ENCODE data around the gene WIPF3. TPM values are rescaled to one million over a fixed set of nuclear protein-coding genes. Genes with fewer than 3 reads are reported as not detected.

The WIPF3 gene
- total and polyA plus RNA-seq, 7 experiments from 2014 or later: 0.08 TPM; not detected in 6

- intact Hi-C loops (cut with micrococcal nuclease): no loop called here
- DNase-seq (no peak), ATAC-seq (no peak)
- Mint-ChIP-seq H3K36me3 (peaks cover 0 to 14% (median 5%) of the 10 kb centered on the region in 5 donors), H3K4me1 (peaks cover 0 to 3% (median 0%) of the 10 kb centered on the region in 7 donors), H3K9me3 (peaks cover 0 to 29% (median 5%) of the 10 kb centered on the region in 11 donors), H3K27me3 (peaks cover 0 to 33% (median 24%) of the 10 kb centered on the region in 5 donors), H3K27ac (no peak overlapping the region), H3K4me3 (no peak overlapping the region)
- Histone ChIP-seq H3K4me3 (ENCODE audit: low read length) (no peak overlapping the region), H3K4me1 (ENCODE audit: control insufficient read depth in 2 of 2, insufficient read depth in 2 of 2, low read length in 2 of 2) (no peaks in the 10 kb centered on the region), H3K9me3 (ENCODE audit: control insufficient read depth in 2 of 3, low read length in 3 of 3) (no peaks in the 10 kb centered on the region), H3K27ac (ENCODE audit: low read depth, low read length) (no peak overlapping the region), H3K36me3 (ENCODE audit: control insufficient read depth in 2 of 3, insufficient read depth in 3 of 3, low read length in 3 of 3) (no peaks in the 10 kb centered on the region), H3K27me3 (ENCODE audit: control insufficient read depth in 2 of 2, insufficient read depth in 2 of 2, low read length in 2 of 2) (no peaks in the 10 kb centered on the region)
- ChIA-PET POLR2A (no interaction called here), CTCF (no interaction called here)
Observed at GRCh38 chr7:29895559-29895958, 89.3 kb downstream of the WIPF3 start.

DNA sequence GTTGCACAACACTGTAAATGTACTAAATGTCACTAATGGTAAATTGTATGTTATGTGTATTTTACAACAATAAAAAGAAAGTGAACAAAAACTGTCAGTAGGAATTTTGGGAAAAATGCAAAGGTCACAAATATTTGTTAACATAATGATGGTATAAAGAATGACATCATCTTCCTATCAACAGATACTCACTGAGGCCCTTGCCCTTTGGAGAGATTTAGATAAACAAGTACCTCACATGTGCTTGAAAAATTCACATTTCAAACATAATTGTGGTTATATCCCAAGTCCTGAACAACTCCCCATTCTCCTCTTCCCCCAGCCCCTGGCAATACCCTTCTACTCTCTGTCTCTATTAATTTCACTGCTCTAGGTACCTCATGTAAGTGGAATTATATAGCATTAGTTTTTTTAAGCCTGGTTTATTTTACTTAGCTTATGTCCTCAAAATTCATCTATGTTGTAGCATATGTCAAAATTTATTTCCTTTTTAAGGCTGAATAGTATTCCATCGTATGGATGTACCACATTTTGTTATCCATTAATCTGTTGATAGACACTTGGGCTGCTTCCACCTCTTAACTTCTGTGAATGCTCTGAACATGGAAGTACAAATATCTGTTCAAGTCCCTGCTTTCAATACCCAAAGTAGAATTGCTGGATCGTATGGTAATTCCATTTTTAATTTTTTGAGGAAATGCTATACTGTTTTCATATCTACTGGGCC lies 90.5 kb downstream of the WIPF3 start:
- peaks cover 0 to 29% (median 5%) of the 10 kb centered on the region in 11 donors for H3K9me3 Mint-ChIP-seq
- H3K36me3 ChIP-seq (ENCODE audit: control insufficient read depth in 2 of 3, insufficient read depth in 3 of 3, low read length in 3 of 3): no peaks in the 10 kb centered on the region
- H3K9me3 ChIP-seq (ENCODE audit: control insufficient read depth in 2 of 3, low read length in 3 of 3): no peaks in the 10 kb centered on the region
- ChIA-PET POLR2A (no interaction called here), CTCF (no interaction called here)
- no peak overlapping the region for H3K27ac Mint-ChIP-seq
- H3K4me3 Mint-ChIP-seq: no peak overlapping the region
- H3K27me3 ChIP-seq (ENCODE audit: control insufficient read depth in 2 of 2, insufficient read depth in 2 of 2, low read length in 2 of 2): no peaks in the 10 kb centered on the region
- peaks cover 0 to 33% (median 28%) of the 10 kb centered on the region in 5 donors for H3K27me3 Mint-ChIP-seq
- DNase-seq (no peak), ATAC-seq (no peak)
- peaks cover 0 to 14% (median 5%) of the 10 kb centered on the region in 5 donors for H3K36me3 Mint-ChIP-seq
- H3K4me1 Mint-ChIP-seq: peaks cover 0 to 6% (median 0%) of the 10 kb centered on the region in 7 donors
- no peak overlapping the region for H3K27ac ChIP-seq (ENCODE audit: low read depth, low read length)
- intact Hi-C loops (cut with micrococcal nuclease): no loop called here
- H3K4me1 ChIP-seq (ENCODE audit: control insufficient read depth in 2 of 2, insufficient read depth in 2 of 2, low read length in 2 of 2): no peaks in the 10 kb centered on the region
- H3K4me3 ChIP-seq (ENCODE audit: low read length): no peak overlapping the region

DNA sequence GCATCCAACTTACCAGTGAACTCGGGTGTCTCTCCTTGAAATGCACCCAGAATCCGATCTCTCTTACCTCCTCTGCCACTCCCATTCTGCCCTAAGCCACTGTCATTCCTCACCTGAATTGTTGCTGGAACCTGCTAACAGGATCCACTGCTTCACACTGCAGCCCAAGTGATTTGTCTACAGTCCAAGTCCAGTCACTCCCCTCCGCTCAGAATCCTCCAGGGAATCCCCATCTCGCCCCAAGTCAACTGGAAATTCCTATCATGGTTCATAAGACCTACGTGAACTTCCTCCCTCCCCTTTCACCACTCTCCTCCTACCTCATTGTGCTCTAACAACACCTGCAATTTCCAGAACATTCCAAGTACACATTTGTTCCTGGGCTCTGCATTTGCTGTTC lies 92.0 kb downstream of the WIPF3 start:
- Histone ChIP-seq H3K27me3 (ENCODE audit: control insufficient read depth in 2 of 2, insufficient read depth in 2 of 2, low read length in 2 of 2) (no peaks in the 10 kb centered on the region), H3K27ac (ENCODE audit: low read depth, low read length) (no peak overlapping the region), H3K4me1 (ENCODE audit: control insufficient read depth in 2 of 2, insufficient read depth in 2 of 2, low read length in 2 of 2) (no peaks in the 10 kb centered on the region), H3K4me3 (ENCODE audit: low read length) (no peak overlapping the region), H3K36me3 (ENCODE audit: control insufficient read depth in 2 of 3, insufficient read depth in 3 of 3, low read length in 3 of 3) (no peaks in the 10 kb centered on the region), H3K9me3 (ENCODE audit: control insufficient read depth in 2 of 3, low read length in 3 of 3) (no peaks in the 10 kb centered on the region)
- H3K27me3 Mint-ChIP-seq: peaks cover under 1 to 34% (median 28%) of the 10 kb centered on the region in 5 donors
- ATAC-seq: no peak
- H3K36me3 Mint-ChIP-seq: peaks cover 0 to 14% (median 5%) of the 10 kb centered on the region in 5 donors
- H3K27ac Mint-ChIP-seq: no peak overlapping the region
- H3K4me3 Mint-ChIP-seq: no peak overlapping the region
- peaks cover 0 to 6% (median 0%) of the 10 kb centered on the region in 7 donors for H3K4me1 Mint-ChIP-seq
- peaks cover 0 to 31% (median 5%) of the 10 kb centered on the region in 11 donors for H3K9me3 Mint-ChIP-seq
- CTCF ChIA-PET: no interaction called here
- intact Hi-C loops (cut with micrococcal nuclease): no loop called here
- no peak for DNase-seq
- POLR2A ChIA-PET: no interaction called here

- Histone ChIP-seq H3K27me3 (ENCODE audit: control insufficient read depth in 2 of 2, insufficient read depth in 2 of 2, low read length in 2 of 2) (no peaks in the 10 kb centered on the region), H3K9me3 (ENCODE audit: control insufficient read depth in 2 of 3, low read length in 3 of 3) (peaks cover 0 to 10% (median 0%) of the 10 kb centered on the region in 3 experiments), H3K4me3 (ENCODE audit: low read length) (no peak overlapping the region), H3K4me1 (ENCODE audit: control insufficient read depth in 2 of 2, insufficient read depth in 2 of 2, low read length in 2 of 2) (no peaks in the 10 kb centered on the region), H3K27ac (ENCODE audit: low read depth, low read length) (no peak overlapping the region), H3K36me3 (ENCODE audit: control insufficient read depth in 2 of 3, insufficient read depth in 3 of 3, low read length in 3 of 3) (no peaks in the 10 kb centered on the region)
- H3K27ac Mint-ChIP-seq: no peak overlapping the region
- peak; percentile 20 for ATAC-seq
- no peak for DNase-seq
- peaks cover 3 to 40% (median 36%) of the 10 kb centered on the region in 5 donors for H3K27me3 Mint-ChIP-seq
- no peak overlapping the region for H3K4me3 Mint-ChIP-seq
- POLR2A ChIA-PET: no interaction called here
- H3K4me1 Mint-ChIP-seq: peaks cover 0 to 6% (median 0%) of the 10 kb centered on the region in 7 donors
- H3K9me3 Mint-ChIP-seq: peaks cover 6 to 52% (median 13%) of the 10 kb centered on the region in 11 donors
- CTCF ChIA-PET: no interaction called here
- intact Hi-C loops (cut with micrococcal nuclease): no loop called here
- H3K36me3 Mint-ChIP-seq: peaks cover 0 to 24% (median 5%) of the 10 kb centered on the region in 5 donors
Observed at GRCh38 chr7:29900745-29901144, 94.4 kb downstream of the WIPF3 start.

- Histone ChIP-seq H3K27me3 (ENCODE audit: control insufficient read depth in 2 of 2, insufficient read depth in 2 of 2, low read length in 2 of 2) (no peaks in the 10 kb centered on the region), H3K36me3 (ENCODE audit: control insufficient read depth in 2 of 3, insufficient read depth in 3 of 3, low read length in 3 of 3) (no peaks in the 10 kb centered on the region), H3K27ac (ENCODE audit: low read depth, low read length) (no peak overlapping the region), H3K9me3 (ENCODE audit: control insufficient read depth in 2 of 3, low read length in 3 of 3) (peaks cover 0 to 22% (median 7%) of the 10 kb centered on the region in 3 experiments), H3K4me1 (ENCODE audit: control insufficient read depth in 2 of 2, insufficient read depth in 2 of 2, low read length in 2 of 2) (no peaks in the 10 kb centered on the region), H3K4me3 (ENCODE audit: low read length) (no peak overlapping the region)
- Mint-ChIP-seq H3K4me3 (no peak overlapping the region), H3K9me3 (peaks cover 13 to 55% (median 26%) of the 10 kb centered on the region in 11 donors), H3K27ac (no peak overlapping the region), H3K27me3 (peaks cover 6 to 40% (median 27%) of the 10 kb centered on the region in 5 donors), H3K36me3 (peaks cover 4 to 20% (median 10%) of the 10 kb centered on the region in 5 donors), H3K4me1 (no peaks in the 10 kb centered on the region)
- ATAC-seq: no peak
- ChIA-PET CTCF (interaction anchor here (1.1 kb wide), 1 partner anchor 15 kb away, joined by 3 read pairs; no protein-coding TSS in a partner anchor), POLR2A (no interaction called here)
- intact Hi-C loops (cut with micrococcal nuclease): no loop called here
- DNase-seq: no peak
Observed at GRCh38 chr7:29906200-29907022, 100.1 kb downstream of the WIPF3 start.

- no peaks in the 10 kb centered on the region for H3K36me3 Mint-ChIP-seq
- H3K27ac Mint-ChIP-seq: no peak overlapping the region
- H3K27ac ChIP-seq (ENCODE audit: low read depth, low read length): no peak overlapping the region
- peaks cover 0 to 31% (median 13%) of the 10 kb centered on the region in 5 donors for H3K27me3 Mint-ChIP-seq
- H3K4me3 ChIP-seq (ENCODE audit: low read length): no peak overlapping the region
- no peaks in the 10 kb centered on the region for H3K4me1 ChIP-seq (ENCODE audit: control insufficient read depth in 2 of 2, insufficient read depth in 2 of 2, low read length in 2 of 2)
- no peak overlapping the region for H3K4me3 Mint-ChIP-seq
- intact Hi-C loops (cut with micrococcal nuclease): no loop called here
- DNase-seq: no peak
- H3K4me1 Mint-ChIP-seq: peaks cover 0 to 2% (median 0%) of the 10 kb centered on the region in 7 donors
- CTCF ChIA-PET: no interaction called here
- POLR2A ChIA-PET: no interaction called here
- no peaks in the 10 kb centered on the region for H3K36me3 ChIP-seq (ENCODE audit: control insufficient read depth in 2 of 3, insufficient read depth in 3 of 3, low read length in 3 of 3)
- H3K9me3 Mint-ChIP-seq: peaks cover 0 to 1% (median 0%) of the 10 kb centered on the region in 11 donors
- no peaks in the 10 kb centered on the region for H3K9me3 ChIP-seq (ENCODE audit: control insufficient read depth in 2 of 3, low read length in 3 of 3)
- no peaks in the 10 kb centered on the region for H3K27me3 ChIP-seq (ENCODE audit: control insufficient read depth in 2 of 2, insufficient read depth in 2 of 2, low read length in 2 of 2)
- no peak for ATAC-seq
Observed at GRCh38 chr7:29914180-29914579, 107.9 kb downstream of the WIPF3 start.

All from naive thymus-derived CD4-positive, alpha-beta T cell (primary cell).